ENCODE results near the gene EIF1AY. TPM values are rescaled to one million over a fixed set of nuclear protein-coding genes. Genes with fewer than 3 reads are reported as not detected.

The EIF1AY gene
- total and polyA plus RNA-seq, 3 experiments from 2014 or later = 86.5 to 89.3 TPM; not detected in 1

GRCh38 chrY:20586161-20586560 lies 10.6 kb downstream of the EIF1AY start:
- POLR2A ChIA-PET = no interaction called here

More at GRCh38 chrY:20586161-20586560, 10.6 kb downstream of the EIF1AY start:
- Mint-ChIP-seq H3K9me3 (no peaks in the 10 kb centered on the region), H3K27ac (no peak overlapping the region), H3K4me1 (peaks cover 0 to 18% (median 0%) of the 10 kb centered on the region in 3 donors), H3K36me3 (peaks cover 0 to 62% (median 0%) of the 10 kb centered on the region in 3 donors), H3K4me3 (no peak overlapping the region), H3K27me3 (no peaks in the 10 kb centered on the region)
- DNase-seq = no peak
- no peaks in the 10 kb centered on the region for H3K36me3 ChIP-seq (ENCODE audit: insufficient read depth, low read length)
- H3K27ac ChIP-seq (ENCODE audit: low read depth, low read length) = no peak overlapping the region
- H3K4me1 ChIP-seq (ENCODE audit: insufficient read depth, low read length) = no peaks in the 10 kb centered on the region
- no peak overlapping the region for H3K4me3 ChIP-seq (ENCODE audit: low read length)
- no peaks in the 10 kb centered on the region for H3K27me3 ChIP-seq (ENCODE audit: insufficient read depth, low read length, poor library complexity, severe bottlenecking)
- H3K9me3 ChIP-seq (ENCODE audit: low read length) = no peaks in the 10 kb centered on the region
- CTCF ChIA-PET = no interaction called here

Other genes with a start within 250 kb of the EIF1AY start
- not detected for gene RPS4Y2, start 180.3 kb downstream of the EIF1AY start, total RNA-seq
- gene RPS4Y2, start 180.3 kb downstream of the EIF1AY start, polyA plus RNA-seq = not detected

Measured in CD8-positive, alpha-beta memory T cell (primary cell).